PFSK-1 (cell line): ENCODE results near the gene GRK5.

Source experiments
- FOXP2 ChIP-seq: optimal IDR thresholded peaks from 2 replicates; pipeline ENCODE3; 2011; ENCODE audit warnings: borderline replicate concordance, control low read depth, inconsistent platforms; ENCODE audit not compliant: insufficient read depth; ENCODE audit errors: extremely low read length, extremely low read depth
- POLR2AphosphoS5 ChIP-seq: IDR thresholded peaks from 2 replicates; pipeline ENCODE4 v1.6.1; 2012; ENCODE audit warnings: low read depth, mild to moderate bottlenecking, control low read depth, low read length, moderate library complexity
- SIN3A ChIP-seq: IDR thresholded peaks from 2 replicates; pipeline ENCODE4 v1.6.1; 2012; ENCODE audit warnings: mild to moderate bottlenecking, low read length, moderate library complexity, borderline replicate concordance; ENCODE audit not compliant: insufficient read depth
- TAF1 ChIP-seq: IDR thresholded peaks from 2 replicates; pipeline ENCODE4 v1.6.1; 2012; ENCODE audit warnings: low read length, control low read depth, borderline replicate concordance; ENCODE audit not compliant: insufficient read depth
- TF ChIP-seq, protein P1 (sequence below), 2 experiments: IDR thresholded peaks; 2 replicates each; pipeline versions ENCODE4 v1.6.1 to v1.8.0; 2011 to 2012; ENCODE audit warnings: low read depth in 2 of 2, low read length in 2 of 2, control low read depth in 1 of 2, inconsistent platforms in 1 of 2, mild to moderate bottlenecking in 1 of 2, moderate library complexity in 1 of 2; ENCODE audit not compliant: insufficient read depth in 1 of 2

DNA sequence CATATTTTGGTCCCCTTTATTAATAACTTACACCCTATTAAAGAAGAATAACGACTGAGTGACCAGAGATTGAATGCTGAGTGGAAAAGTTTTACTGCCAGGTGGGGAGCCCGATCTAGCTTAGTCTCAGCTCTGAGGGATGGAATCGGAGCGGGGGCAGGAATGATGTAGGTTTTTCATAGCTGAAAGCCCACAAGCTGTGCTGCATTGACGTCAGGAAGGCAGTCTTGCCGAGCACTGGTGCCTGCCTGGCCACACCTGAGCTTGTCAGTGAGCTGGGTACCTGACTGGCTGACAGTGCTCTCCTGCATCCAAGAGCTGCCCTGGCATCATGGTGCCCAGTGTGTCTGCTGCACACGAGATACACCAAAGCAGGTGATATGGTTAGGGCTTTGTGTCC, 34.8 kb downstream of the GRK5 start:
- TF ChIP-seq POLR2AphosphoS5 = no peak
- TF ChIP-seq, protein P1, sequence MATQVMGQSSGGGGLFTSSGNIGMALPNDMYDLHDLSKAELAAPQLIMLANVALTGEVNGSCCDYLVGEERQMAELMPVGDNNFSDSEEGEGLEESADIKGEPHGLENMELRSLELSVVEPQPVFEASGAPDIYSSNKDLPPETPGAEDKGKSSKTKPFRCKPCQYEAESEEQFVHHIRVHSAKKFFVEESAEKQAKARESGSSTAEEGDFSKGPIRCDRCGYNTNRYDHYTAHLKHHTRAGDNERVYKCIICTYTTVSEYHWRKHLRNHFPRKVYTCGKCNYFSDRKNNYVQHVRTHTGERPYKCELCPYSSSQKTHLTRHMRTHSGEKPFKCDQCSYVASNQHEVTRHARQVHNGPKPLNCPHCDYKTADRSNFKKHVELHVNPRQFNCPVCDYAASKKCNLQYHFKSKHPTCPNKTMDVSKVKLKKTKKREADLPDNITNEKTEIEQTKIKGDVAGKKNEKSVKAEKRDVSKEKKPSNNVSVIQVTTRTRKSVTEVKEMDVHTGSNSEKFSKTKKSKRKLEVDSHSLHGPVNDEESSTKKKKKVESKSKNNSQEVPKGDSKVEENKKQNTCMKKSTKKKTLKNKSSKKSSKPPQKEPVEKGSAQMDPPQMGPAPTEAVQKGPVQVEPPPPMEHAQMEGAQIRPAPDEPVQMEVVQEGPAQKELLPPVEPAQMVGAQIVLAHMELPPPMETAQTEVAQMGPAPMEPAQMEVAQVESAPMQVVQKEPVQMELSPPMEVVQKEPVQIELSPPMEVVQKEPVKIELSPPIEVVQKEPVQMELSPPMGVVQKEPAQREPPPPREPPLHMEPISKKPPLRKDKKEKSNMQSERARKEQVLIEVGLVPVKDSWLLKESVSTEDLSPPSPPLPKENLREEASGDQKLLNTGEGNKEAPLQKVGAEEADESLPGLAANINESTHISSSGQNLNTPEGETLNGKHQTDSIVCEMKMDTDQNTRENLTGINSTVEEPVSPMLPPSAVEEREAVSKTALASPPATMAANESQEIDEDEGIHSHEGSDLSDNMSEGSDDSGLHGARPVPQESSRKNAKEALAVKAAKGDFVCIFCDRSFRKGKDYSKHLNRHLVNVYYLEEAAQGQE (IDR thresholded peaks at IDR 0.05; ENCODE audit: insufficient read depth in 1 of 2, low read depth in 2 of 2, low read length in 2 of 2) = no peak
- TF ChIP-seq TAF1 = no peak
- TF ChIP-seq SIN3A = no peak
- no peak for TF ChIP-seq FOXP2
